KMS-11 (cell line): Measurements from ENCODE around the gene EIF5B.

ENCODE experiments used
- H2AFZ ChIP-seq: fragments of 200-600 bp; sonication (generic); 2 replicates; pipeline ENCODE4 v1.6.1; 2016; ENCODE audit warnings: antibody characterized with exemption, mixed run types, low read depth
- H3K27ac ChIP-seq: fragments of 200-600 bp; sonication (generic); 2 replicates; pipeline ENCODE4 v1.6.1; 2016; ENCODE audit warnings: mild to moderate bottlenecking, mixed run types
- H3K27me3 ChIP-seq: fragments of 200-600 bp; sonication (generic); 2 replicates; pipeline ENCODE4 v1.6.1; 2017; ENCODE audit warnings: mild to moderate bottlenecking, low read depth, mixed run types, moderate library complexity; ENCODE audit not compliant: insufficient read depth
- H3K36me3 ChIP-seq: fragments of 200-600 bp; sonication (generic); 2 replicates; pipeline ENCODE4 v1.6.1; 2017; ENCODE audit warnings: mild to moderate bottlenecking, mixed run types; ENCODE audit not compliant: insufficient read depth
- H3K4me1 ChIP-seq: fragments of 200-600 bp; sonication (generic); 2 replicates; pipeline ENCODE4 v1.6.1; 2016; ENCODE audit warnings: mild to moderate bottlenecking, low read depth, mixed run types; ENCODE audit not compliant: poor library complexity, severe bottlenecking
- H3K4me2 ChIP-seq: fragments of 200-600 bp; sonication (generic); 2 replicates; pipeline ENCODE4 v1.7.0; 2016; ENCODE audit warnings: mild to moderate bottlenecking, mixed run types
- H3K4me3 ChIP-seq: fragments of 200-600 bp; sonication (generic); IDR thresholded peaks from 2 replicates; pipeline ENCODE4 v1.6.1; 2017; ENCODE audit warnings: low read depth, low read length, mixed read lengths; ENCODE audit not compliant: insufficient read depth
- H3K79me2 ChIP-seq: fragments of 200-600 bp; sonication (generic); 2 replicates; pipeline ENCODE4 v1.6.1; 2016; ENCODE audit warnings: low read depth, mixed run types; ENCODE audit not compliant: insufficient read depth
- H3K9ac ChIP-seq: fragments of 200-600 bp; sonication (generic); 2 replicates; pipeline ENCODE4 v1.6.1; 2016; ENCODE audit warnings: mild to moderate bottlenecking, mixed run types
- H4K20me1 ChIP-seq: fragments of 200-600 bp; sonication (generic); 2 replicates; pipeline ENCODE4 v1.6.1; 2016; ENCODE audit warnings: mild to moderate bottlenecking, mixed run types; ENCODE audit not compliant: insufficient read depth
- TF ChIP-seq, protein P1 (sequence below): fragments of 200-600 bp; sonication (generic); conservative IDR thresholded peaks from 2 replicates; pipeline ENCODE4 v1.6.1; 2017; ENCODE audit warnings: low read depth, mild to moderate bottlenecking, antibody characterized with exemption, low read length, moderate library complexity, mixed read lengths

The EIF5B gene

DNA sequence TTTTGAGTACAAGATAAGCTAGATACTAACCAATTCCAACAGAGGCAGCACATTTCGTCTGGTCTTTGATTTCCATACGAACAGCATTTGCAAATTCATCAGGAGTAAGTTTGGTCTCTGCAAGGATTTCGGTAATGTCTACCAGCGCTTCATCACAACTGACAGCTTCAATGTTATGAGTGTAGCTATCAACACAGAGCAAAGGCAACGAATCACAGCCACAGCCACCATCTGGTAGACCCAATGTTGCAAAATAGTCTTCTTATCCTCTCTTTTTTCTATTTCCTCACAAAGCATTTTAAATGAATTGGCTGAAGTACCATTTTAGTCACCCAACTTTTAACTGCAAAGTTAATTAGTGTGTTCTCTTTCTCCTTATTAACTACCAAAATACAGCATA, 84.3 kb downstream of the EIF5B start:
- Histone ChIP-seq H3K4me1 (no peaks in the 10 kb centered on the region), H3K27me3 (no peaks in the 10 kb centered on the region), H3K4me3 (no peak overlapping the region), H4K20me1 (no peaks in the 10 kb centered on the region), H3K79me2 (no peaks in the 10 kb centered on the region), H3K9ac (no peak overlapping the region), H3K27ac (no peak overlapping the region), H3K4me2 (no peak overlapping the region), H3K36me3 (peaks cover 3% of the 10 kb centered on the region; the same call in 1 of the 2 replicates), H2AFZ (no peak overlapping the region)
- TF ChIP-seq, protein P1, sequence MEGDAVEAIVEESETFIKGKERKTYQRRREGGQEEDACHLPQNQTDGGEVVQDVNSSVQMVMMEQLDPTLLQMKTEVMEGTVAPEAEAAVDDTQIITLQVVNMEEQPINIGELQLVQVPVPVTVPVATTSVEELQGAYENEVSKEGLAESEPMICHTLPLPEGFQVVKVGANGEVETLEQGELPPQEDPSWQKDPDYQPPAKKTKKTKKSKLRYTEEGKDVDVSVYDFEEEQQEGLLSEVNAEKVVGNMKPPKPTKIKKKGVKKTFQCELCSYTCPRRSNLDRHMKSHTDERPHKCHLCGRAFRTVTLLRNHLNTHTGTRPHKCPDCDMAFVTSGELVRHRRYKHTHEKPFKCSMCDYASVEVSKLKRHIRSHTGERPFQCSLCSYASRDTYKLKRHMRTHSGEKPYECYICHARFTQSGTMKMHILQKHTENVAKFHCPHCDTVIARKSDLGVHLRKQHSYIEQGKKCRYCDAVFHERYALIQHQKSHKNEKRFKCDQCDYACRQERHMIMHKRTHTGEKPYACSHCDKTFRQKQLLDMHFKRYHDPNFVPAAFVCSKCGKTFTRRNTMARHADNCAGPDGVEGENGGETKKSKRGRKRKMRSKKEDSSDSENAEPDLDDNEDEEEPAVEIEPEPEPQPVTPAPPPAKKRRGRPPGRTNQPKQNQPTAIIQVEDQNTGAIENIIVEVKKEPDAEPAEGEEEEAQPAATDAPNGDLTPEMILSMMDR = no peak

DNA sequence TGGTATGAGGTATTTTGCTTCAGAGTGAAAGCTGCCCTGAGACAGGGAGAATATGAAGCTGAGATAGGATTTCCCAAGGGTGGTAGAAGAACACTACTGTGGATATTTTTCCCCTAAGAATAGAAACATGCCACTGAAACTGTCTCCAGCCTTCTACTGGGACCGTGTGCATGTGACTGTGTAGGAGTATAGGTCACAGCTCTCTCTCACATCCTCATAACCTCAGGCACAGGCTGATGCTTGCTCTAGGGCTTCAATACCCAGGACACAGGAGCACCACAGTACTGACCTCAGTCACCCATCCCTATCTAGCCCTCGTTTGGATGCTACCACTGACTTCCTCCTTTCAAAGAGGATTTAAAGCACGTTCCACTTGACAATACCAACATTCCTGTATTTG, 85.4 kb downstream of the EIF5B start:
- Histone ChIP-seq H3K4me3 (no peak overlapping the region), H3K9ac (no peak overlapping the region), H3K36me3 (peaks cover 3% of the 10 kb centered on the region), H3K79me2 (no peaks in the 10 kb centered on the region), H3K27ac (no peak overlapping the region), H2AFZ (no peak overlapping the region), H3K4me1 (no peaks in the 10 kb centered on the region), H3K4me2 (no peak overlapping the region), H3K27me3 (no peaks in the 10 kb centered on the region), H4K20me1 (no peaks in the 10 kb centered on the region)
- TF ChIP-seq, protein P1 = no peak

DNA sequence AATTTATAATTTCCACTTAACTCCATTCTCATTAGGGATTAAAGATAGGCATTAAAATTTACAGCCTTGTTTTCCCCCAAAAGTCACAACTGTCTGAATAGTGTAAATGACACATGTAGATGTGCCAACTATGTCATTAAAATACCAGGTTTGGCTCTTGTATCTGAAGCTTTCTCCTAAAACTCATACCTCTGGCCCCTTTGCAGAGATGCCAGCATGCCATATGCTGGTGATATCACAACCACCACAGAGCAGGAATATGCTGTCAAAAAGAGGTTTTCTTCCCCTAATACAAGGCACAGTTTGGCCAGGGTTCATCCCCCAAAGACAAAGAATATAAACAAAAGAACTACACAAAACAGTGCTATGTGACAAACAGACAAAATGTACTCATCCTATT, 87.2 kb downstream of the EIF5B start:
- Histone ChIP-seq H3K4me2 (no peak overlapping the region), H3K4me3 (no peak overlapping the region), H3K9ac (no peak overlapping the region), H3K79me2 (no peaks in the 10 kb centered on the region), H3K27ac (no peak overlapping the region), H2AFZ (no peak overlapping the region), H3K4me1 (no peaks in the 10 kb centered on the region), H3K27me3 (no peaks in the 10 kb centered on the region), H3K36me3 (peaks cover 4% of the 10 kb centered on the region; the same call in 1 of the 2 replicates), H4K20me1 (no peaks in the 10 kb centered on the region)
- TF ChIP-seq, protein P1 = no peak

DNA sequence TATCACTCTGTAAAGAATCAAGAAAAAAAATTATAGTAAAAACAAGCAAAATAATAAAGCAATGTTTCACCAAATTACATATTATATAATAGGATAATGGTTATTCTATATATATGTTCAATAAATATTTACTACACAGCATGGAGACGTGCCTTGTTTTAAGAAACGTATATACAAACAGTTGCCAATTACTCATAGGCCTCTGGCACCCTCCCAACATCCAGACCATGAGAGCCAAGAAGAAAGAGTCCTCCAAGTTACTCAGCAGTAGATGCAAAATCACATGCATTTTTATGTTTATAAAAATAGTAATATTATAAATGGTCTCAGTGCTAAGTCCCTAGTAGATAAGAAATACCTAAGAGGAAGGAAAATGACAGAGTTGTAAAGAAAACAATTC, 87.8 kb downstream of the EIF5B start:
- Histone ChIP-seq H3K36me3 (peaks cover 5% of the 10 kb centered on the region; the same call in 1 of the 2 replicates), H4K20me1 (no peaks in the 10 kb centered on the region), H3K9ac (no peak overlapping the region), H3K27me3 (no peaks in the 10 kb centered on the region), H3K79me2 (no peaks in the 10 kb centered on the region), H3K4me3 (no peak overlapping the region), H2AFZ (no peak overlapping the region), H3K4me2 (no peak overlapping the region), H3K27ac (no peak overlapping the region), H3K4me1 (no peaks in the 10 kb centered on the region)
- TF ChIP-seq, protein P1 = no peak
